GM12872 (cell line): ENCODE measurements around the gene FADS6.

Experiments used
- CTCF ChIP-seq: IDR thresholded peaks from 3 replicates; pipeline ENCODE4 v1.5.1; 2011; ENCODE audit warnings: low read depth, mild to moderate bottlenecking, low read length, moderate library complexity; ENCODE audit not compliant: insufficient read depth

FADS6 gene

GRCh38 chr17:74831444-74832146, 61.8 kb downstream of the FADS6 start:
- TF ChIP-seq CTCF: no peak

- no peak for TF ChIP-seq CTCF
Observed at GRCh38 chr17:74830861-74831260, 62.6 kb downstream of the FADS6 start.

- no peak for TF ChIP-seq CTCF
Observed at GRCh38 chr17:74827800-74828199, 65.6 kb downstream of the FADS6 start.
